HG02970 (cell line): ENCODE results near the gene TP53I11.

Experiments used
- ATAC-seq: cut with Tn5 transposase; IDR thresholded peaks from one replicate; pipeline ENCODE4 v1.9.1; 2021; ENCODE audit warnings: mild to moderate bottlenecking, moderate library complexity, moderate number of reproducible peaks; ENCODE audit not compliant: unreplicated experiment, low FRiP score

The TP53I11 gene

DNA sequence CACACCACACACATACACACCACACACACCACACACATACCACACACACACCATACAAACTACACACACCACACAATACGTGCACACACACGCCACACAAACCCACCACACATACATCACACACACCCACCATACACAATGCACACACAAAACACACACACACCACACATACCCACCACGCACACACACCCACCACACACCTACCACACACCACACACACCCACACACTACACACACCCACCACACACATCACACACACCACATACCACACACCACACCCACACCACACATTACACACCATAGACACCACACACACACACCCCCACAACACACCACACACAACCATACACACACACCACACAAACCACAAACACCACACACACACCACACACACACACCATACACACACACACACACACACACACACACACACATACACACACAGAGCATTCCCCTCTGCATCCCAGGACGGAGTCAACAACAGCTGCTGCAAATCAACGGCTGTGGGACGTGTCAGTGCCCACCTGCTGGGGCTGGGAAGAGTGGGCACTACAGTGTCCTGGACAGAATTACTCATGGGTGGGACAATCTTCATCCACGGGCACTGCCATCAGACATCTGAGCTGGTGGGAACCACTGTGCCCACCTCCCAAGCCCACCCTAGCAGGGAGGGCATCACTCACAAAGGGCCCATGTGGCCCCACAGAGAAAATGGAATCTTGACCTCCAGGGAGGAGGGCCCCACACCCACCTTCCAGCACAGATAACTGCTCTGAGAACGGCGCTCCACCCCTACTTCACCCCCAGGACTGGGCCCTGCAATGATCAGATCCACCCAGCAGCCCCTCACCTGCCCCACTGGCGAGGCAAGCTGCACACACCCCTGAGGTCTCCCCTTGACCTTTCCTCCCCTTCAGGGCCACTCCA lies 8.4 kb downstream of the TP53I11 start:
- no peak for ATAC-seq

DNA sequence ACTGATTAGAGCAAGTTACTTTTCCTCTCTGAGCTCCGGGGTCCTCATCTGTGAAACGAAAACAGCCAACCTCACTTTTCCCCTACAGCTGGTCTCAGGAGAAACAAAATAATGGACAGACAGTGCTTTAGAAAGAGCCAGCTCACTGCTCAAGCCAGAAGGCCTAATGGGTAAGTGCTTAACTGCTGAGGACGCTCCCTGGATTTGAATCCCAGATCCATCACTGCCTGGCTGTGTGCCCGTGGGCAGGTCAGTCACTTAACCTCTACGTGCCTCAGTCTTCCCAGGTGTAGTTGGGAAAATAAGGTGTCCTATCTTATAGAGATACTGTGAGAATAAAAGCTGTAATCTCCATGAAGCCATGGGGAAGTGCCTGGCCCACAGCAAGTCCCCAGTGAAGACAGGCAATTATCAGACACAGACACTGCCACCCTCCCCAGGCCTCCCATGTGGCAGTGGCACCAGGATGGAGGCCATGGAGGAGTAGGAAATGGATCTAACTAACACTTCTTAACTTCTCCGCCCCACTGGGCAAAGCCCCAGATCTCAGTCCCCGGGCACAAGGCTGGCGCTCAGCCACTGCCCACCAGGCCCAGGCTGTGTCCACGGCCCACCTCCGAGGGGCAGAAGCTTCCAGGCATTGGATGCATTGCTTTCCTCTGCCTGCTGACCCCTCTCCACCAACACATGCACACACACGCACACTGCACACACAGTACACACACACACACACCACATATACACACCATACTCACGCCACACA lies 9.2 kb downstream of the TP53I11 start:
- ATAC-seq, result no peak

DNA sequence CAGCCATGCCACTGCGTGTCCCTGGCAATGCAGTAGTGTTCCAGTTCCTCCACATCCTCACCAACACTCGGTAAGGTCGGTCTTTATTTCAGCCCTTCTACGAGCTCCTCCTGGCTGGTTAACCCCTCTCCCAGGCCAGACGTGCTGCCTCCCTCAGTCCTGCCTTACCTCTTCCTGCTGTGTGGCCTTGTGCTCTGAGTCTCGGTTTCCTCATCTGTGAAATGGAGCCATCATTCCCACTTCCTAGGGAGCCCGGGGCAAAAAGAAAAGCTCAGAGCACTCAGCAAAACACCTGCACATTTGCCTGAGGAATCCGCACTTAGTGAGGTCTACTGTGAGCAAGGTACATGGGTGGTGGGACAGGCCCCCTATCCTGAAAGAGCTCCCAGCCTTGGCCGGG lies 9.8 kb downstream of the TP53I11 start:
- no peak for ATAC-seq

DNA sequence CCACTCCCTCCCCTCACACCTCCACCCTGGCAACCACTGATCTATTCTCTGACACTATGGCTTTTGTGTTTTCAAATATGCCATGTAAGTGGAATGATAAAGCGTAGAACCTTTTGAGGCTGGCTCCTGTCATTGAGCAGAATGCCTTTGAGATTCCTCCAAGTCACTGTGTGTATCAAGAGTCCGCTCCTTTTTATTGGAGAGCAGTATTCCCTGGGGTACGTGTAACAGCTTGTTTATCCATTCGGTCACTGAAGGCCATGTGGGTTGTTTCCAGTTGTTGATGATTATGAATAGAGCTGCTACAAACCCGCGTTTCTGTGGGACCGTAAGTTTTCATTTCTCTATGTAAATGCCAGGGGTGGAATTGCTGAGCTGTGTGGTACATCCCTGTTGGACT lies 10.3 kb downstream of the TP53I11 start:
- ATAC-seq, result no peak

DNA sequence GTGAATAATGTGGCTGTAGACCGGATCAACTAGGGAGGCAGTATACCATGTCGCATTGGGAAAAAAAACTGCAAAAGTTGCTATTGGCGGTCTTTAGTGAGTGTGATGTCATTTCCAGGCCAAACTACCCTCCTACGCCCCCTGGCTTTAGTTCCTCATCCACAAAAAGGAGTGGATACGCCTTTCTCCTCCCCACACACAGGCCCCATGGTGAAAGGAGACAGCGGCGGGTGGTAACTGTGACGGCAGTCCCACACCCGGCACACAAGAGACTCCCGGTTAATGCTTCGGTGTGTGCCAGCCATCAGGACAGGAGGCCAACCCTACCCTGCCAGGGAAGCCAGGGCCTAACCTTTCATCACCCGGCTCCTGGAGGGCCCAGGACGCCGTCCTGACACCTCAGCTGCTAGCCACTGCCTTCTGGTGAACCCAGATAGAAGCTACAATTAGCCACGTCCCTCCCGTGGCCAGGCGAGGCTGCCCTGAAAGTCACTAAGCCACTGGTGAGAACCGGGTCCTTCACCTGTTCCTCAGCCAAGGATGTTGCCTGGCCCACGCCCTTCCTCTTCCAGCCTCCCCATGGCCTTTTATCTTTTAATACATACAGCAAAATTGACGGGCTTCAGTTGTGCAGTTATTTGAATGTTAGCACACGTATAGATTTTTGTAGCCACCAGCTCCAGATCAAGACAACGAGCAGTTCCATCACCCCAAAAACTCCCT lies 10.8 kb downstream of the TP53I11 start:
- no peak for ATAC-seq

DNA sequence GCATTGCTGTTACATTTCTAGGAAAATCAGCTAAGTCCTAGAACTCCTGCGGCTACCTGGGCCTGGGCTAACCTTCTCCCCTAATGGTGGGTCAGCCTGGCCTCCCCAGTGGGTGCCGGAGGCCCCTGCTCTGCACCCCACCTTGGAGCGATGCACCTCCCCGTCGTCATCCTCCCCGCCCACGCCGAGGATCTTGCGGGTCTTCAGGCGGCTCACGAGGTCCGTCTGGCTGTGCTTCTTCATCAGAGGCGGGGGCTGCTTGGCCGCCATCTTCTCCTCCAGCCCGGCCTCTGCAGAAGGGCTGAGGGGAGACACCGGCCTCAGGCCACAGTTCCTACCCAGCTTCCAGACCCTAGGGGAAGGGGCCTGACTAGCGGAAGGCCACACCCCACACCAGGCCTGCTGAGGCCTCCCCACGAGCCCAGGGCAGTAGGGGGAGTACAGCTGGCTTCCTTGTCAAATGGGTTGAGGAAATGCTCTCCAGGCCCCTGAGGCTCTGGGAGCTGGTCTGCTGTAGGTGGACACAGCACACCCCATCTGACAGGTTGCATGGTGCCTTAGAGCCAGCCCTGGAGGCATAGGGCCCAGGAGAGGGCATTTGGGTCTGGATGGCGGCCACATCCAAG lies 12.5 kb downstream of the TP53I11 start:
- ATAC-seq, result no peak

DNA sequence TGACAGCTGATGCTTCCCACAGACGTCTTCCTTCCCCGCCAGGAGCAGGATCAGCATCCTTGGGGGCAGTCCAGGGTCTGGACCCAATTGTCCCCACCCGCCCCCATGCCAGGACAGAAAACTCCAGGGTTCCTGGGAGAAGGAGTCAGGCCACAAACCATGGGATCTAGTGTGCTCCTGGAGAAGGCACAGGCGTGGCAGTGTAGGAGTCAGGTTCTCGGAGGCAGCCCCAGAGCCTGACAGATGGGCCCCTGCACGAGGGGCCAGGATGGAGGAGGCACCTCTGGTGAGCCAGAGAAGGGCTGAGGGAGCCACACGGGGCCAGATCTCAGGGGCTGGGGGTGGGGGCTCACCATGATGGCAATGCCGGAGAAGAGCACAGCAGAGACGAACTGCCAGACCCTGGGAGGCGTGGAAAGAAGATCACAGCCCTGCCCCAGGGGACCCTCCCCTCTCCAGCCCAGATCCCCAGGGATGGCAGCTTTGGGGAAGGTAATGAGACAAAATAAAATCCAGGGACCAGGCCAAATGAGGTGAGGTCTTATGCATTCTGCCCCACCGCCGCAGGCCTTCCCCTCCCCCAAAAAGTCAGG lies 13.6 kb downstream of the TP53I11 start:
- no peak for ATAC-seq

DNA sequence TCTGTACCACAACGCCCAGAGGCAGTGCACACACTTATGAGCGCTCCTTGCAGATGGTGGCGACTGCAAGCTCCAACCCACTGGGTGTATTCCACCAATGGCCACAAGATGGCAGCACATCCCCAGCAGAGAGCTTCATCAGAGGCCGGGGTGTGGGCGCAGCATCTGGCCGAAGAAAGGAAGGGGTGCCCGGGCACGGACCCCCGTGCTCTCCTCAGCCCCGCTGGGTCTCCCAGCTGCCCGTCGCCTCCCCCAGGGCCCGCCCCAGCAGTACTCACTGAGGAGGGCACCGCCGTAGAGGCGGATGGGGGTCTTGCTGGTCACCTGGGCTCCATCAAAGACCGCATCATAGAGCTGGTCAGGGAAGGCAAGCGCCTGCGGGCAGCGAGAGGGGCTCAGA lies 14.2 kb downstream of the TP53I11 start:
- ATAC-seq, result no peak

DNA sequence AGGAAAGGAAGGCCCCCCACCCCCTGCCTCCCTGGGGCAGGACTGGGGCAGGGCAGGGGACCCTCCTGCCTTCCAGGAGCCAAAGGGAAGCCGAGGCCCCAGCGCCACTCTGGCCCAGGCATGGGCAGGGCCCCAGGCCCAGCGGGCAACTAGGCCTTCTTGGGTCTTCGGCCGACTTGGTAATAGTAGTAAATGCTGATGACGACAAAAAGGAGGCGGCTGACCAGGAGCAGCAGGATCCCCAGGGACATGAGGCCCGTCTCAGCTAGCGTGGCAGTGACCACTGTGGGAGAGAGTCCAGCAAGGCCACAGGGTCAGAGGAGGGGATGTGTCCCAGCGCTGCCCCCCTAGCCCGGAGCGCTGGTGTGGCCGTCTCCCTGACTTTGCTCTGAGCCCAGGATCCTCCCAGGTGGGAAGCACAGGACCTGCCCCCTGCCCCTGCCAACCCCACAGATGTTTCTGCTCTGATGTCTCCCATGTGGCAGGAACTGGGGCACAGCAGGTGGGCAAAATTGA lies 15.9 kb downstream of the TP53I11 start:
- ATAC-seq, result no peak

DNA sequence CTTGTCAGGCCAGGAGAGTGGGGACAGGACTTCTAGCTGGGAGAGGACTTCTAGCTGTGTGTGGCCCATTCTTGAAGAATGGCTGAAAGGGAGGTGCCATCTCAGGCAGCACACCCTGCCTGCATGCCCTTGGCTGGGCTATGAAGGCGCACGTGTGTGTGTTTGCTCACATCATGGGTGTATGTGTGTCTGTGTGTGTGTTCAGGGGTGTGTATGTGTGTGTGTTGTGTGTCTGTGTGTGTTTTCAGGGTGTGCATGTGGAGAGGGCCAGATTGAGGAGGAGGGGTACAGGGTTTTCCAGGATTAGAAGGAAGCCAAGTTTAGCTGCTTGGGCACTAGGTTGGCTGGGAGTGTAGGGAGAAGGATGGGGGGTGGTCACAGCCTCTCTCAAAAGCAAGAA lies 16.6 kb downstream of the TP53I11 start:
- ATAC-seq, result no peak

DNA sequence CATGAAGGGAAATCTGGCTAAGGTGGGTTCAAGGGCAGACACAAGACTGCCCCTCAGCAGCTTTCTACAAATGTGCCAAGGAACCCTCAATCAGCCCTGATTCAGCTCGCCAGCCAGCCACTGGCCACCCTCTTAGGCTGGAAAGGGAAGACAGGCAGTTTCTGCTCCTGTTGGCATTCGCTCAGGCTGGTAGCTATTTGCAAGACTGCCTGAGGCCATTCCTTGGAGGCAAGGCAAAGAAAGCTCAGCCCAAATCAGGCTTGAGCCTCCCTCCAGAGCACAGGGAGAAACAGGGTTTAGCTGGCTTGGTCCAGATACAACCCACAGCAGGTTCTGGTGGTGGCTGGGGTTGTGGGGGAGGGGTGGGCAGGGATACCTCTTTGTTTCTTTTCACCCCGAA lies 19.2 kb downstream of the TP53I11 start:
- no peak for ATAC-seq

DNA sequence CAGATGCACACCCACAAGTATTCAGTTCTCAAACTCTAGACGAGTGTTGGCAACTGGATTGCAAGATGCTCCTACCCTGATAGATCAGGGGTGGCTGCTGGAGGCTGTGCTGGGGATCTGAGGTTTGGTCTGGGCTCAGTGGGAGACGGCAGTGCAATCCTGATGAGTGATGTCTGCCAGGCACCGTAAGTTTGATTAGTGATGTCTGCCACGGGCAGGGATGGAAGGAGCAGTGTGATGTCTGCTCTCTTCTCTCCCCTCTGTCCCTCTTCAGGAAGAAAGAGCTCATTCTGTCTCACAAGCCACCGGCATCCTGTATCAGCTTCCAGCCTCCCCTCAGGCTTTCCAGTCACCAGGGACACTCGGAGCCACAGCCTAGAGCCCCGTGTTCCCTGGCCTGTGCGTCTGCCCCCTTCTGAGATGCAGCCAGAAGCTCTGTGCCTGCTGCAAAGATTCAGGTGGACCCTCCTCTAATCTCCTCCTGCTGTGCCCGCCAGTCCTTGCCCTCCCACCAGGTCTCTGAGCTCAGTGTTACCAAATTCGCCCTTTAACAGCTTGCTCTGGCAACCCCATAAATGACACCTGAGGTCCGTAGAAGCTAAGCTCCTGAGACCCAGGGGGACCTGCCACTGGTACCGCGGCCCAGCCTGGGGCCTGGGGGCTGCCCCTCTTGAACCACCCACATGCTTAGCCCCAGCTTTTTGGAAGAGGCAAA lies 19.9 kb downstream of the TP53I11 start:
- no peak for ATAC-seq

DNA sequence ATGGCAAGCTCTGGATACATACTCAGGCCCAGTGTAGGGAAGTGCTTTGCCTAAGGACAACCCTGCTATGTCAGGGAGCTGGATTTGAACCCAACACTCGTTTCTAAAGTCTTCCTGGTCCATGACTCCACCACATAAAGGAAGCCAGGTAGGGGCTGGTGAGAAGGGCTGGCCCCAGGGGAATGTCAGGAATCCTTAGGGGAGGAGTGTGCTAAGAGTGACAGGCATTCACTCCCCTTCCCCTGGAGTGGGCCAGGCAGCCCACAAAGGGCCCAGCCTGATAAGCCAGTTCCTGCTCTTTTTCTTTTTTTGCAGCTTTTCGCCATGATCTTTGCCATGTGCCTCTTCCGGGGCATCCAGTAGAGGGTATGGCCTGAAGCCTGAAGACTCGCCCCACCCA lies 21.9 kb downstream of the TP53I11 start:
- no peak for ATAC-seq

DNA sequence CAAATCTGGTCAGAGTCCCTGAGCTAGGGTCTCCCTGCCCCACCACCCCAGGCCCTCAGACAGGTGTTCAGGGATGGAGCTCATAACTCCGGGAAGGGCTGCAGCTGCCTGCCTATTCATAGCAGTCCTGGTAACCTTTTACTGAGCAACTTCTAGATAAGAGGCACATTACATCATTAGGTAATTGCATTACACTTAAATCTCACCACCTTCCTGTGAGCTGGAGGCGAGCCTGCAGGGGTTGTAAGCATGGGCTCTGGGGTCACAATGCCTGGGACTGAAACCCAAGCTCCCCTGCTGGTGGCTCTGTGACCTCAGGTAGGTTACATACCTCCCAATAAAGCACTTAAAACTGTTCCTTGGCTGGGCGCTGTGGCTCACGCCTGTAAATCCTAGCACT lies 22.5 kb downstream of the TP53I11 start:
- ATAC-seq, result no peak

DNA sequence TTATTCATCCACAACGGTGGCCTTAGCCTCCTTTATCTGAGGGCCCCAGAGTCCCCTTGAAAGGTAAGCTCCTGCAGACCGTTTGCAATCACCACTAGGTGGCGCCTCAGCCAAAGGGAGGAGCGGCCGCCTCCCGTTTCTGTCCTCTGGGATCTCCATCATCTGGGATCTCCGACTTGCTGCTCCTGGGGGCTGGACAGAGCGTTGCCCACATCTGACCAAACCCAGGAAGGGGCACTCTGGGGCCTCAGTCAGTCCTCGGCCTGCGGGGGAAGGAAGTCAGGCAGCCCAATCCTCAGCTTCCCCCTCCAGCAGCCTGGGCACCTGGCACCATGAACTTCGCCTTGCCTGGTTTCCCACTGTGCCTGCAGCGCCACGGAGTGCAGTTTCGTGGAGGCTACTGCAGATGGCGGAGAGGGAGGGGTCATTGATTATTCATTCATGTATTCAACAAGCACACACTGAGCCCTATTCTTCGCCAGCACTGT lies 23.5 kb downstream of the TP53I11 start:
- no peak for ATAC-seq

DNA sequence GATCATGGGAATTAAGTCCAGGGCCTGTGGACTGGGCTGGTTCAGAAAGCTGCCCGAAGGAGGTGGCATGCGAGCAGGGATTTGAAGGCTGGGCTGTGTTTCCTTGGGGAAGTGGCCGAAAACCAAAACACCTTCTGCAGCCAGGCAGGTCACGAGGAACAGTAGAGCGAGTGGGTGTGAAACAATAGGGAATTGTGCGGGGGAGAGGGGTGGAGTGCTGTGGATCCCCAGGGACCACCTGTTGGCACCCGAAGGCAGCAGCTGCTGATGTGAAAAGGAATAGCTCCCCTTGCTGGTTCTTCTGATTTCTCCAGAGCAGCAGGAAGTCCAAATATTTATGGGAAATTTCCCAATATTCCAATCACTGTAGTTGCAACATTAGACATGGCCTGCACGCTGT lies 24.6 kb downstream of the TP53I11 start:
- no peak for ATAC-seq

DNA sequence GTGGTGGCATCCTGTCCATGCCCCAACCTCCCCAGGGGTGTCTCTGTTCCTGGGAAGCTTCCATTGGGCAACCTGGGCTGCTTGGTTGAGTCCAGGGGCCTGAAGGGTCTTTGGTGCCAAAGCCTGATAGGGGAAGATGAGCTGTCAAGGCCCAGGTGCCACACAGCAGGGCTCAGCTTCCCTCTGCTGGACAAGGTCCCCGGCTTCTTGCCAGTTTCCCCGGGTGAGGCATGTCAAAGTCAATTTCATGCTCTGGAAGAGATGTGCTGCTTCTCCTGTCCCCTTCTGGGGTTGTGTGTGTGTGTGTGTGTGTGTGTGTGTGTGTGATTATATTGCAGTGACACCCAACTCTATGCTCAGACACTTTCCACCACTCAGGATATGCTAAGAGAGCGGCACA lies 26.9 kb downstream of the TP53I11 start:
- no peak for ATAC-seq

DNA sequence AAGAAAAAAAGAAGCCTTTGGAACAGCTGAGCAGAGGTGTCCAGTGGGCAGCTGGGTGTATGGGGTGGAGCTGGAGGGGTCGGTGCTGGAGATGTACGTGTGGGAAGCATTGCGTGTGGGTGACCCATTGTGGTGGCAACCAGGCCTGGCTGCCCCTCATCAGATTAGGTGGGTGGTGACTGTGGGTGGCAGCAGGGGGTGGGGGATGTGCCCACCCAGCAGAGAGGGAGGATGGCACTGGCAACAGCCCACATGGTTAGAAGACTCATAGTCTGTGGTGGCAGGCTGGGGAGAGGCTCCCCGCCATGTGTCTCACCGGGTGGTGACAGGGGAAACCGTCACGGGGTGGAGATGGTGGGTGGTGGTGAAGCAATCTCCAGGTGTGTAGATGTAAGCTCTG lies 27.6 kb downstream of the TP53I11 start:
- no peak for ATAC-seq

DNA sequence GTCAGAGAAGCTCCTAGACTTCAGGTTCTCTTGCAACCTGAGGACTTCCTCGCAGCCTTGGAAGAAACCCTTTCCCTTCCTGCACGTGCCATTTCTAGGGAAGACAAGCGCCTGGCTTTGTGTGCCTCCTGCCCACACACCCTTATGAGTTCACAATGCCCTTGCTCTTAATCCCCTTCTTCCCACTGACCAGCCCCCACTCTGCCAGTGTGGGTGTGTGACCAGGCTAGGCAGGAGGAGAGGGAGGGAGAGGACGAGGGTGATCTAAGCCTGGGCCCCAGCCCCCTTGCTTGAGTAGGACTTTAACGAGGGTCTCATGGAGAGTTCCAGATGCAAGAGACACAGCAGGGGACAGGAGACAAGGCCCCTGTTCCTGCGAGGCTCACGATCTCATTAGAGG lies 30.2 kb downstream of the TP53I11 start:
- ATAC-seq, result no peak
